ACC112 (cell line): ENCODE measurements around the gene CCDC188.

Source experiments
- H2AFZ ChIP-seq: fragments of 200-600 bp; sonication (generic); one replicate; pipeline ENCODE4 v1.6.0; 2017; ENCODE audit warnings: antibody characterized with exemption, low read length; ENCODE audit not compliant: unreplicated experiment
- H3K27ac ChIP-seq: fragments of 200-600 bp; sonication (generic); 2 replicates; pipeline ENCODE4 v1.5.1; 2014; ENCODE audit warnings: low read depth, mild to moderate bottlenecking, antibody characterized with exemption, low read length, moderate library complexity
- H3K27me3 ChIP-seq: fragments of 200-600 bp; sonication (generic); 2 replicates; pipeline ENCODE4 v1.6.1; 2014; ENCODE audit warnings: mild to moderate bottlenecking, antibody characterized with exemption, low read length, moderate library complexity, mixed read lengths; ENCODE audit not compliant: insufficient read depth
- H3K36me3 ChIP-seq: fragments of 200-600 bp; sonication (generic); 2 replicates; pipeline ENCODE4 v1.6.1; 2016; ENCODE audit warnings: mild to moderate bottlenecking, antibody characterized with exemption, low read length, moderate library complexity, mixed read lengths; ENCODE audit not compliant: insufficient read depth
- H3K4me1 ChIP-seq: fragments of 200-600 bp; sonication (generic); one replicate; pipeline ENCODE4 v1.6.1; 2016; ENCODE audit warnings: low read length, mixed read lengths; ENCODE audit not compliant: insufficient read depth, unreplicated experiment, control insufficient read depth
- H3K4me3 ChIP-seq: fragments of 200-600 bp; sonication (generic); 2 replicates; pipeline ENCODE4 v1.5.1; 2014; ENCODE audit warnings: mild to moderate bottlenecking, low read depth, low read length
- H3K79me2 ChIP-seq: fragments of 200-600 bp; sonication (generic); one replicate; pipeline ENCODE4 v1.6.0; 2016; ENCODE audit warnings: low read length; ENCODE audit not compliant: control insufficient read depth, unreplicated experiment, insufficient read depth

The CCDC188 gene

DNA sequence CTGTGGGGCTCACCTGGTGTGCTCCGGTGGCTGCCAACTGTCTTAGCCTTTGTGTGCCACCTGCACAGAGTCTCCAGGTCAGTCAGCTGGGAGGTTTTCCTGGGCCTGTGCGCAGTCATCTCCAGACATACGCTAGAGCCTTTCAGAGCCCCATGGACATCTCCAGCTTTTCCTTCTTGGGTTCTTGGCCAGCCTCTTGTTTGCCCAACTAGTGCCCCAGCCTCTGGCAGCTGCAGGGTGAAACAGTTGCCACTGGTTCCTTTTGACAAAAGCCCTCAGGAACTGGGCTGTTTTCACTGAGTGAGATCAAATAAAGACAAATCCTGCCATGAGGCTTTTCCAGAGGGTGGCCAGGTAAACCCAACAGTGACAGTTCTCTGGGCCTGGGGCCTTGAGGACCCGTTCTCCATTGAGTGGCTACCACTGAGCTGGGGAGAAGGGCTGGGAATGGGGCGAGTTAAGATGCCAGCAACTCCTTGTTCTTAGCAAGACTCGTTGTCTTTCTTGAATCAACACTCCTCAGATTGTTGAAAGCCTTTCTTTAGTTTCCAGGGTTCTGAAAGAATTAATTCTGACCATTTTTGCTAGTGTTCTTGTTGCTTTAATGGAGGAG lies 51.6 kb downstream of the CCDC188 start:
- Histone ChIP-seq H2AFZ (no peak overlapping the region), H3K27ac (no peak overlapping the region), H3K79me2 (peaks cover 8% of the 10 kb centered on the region)

More for the DNA sequence above, 51.6 kb downstream of the CCDC188 start:
- peaks cover 21% of the 10 kb centered on the region for H3K36me3 ChIP-seq
- H3K27me3 ChIP-seq: no peaks in the 10 kb centered on the region
- H3K4me3 ChIP-seq: no peak overlapping the region
- no peaks in the 10 kb centered on the region for H3K4me1 ChIP-seq
